Ovary (tissue), 3 donors: Measurements from ENCODE around the gene OR4Q3.
"Not testable (repeated sequence)": the region's sequence is repeated elsewhere in the genome, so short reads cannot be mapped to it uniquely, and the experiment has no call there.

Source experiments
- EP300 ChIP-seq: sonication (generic); formaldehyde crosslinking; IDR thresholded peaks from one replicate; pipeline ENCODE4 v1.6.1; 2017; ENCODE audit warnings: antibody characterized with exemption
- TF ChIP-seq, protein P1 (sequence below), 3 donors: fragments of 450-650 bp in 2 of 3; fragments of 200-600 bp in 1 of 3; IDR thresholded peaks; one replicate each; pipeline versions ENCODE4 v1.5.1 to v1.8.0; 2016 to 2022; ENCODE audit warnings: antibody characterized with exemption in 3 of 3, mild to moderate bottlenecking in 1 of 3
- donor health status: DM: no; HTN: no; CAD: no.

- not testable (repeated sequence) for TF ChIP-seq EP300
- TF ChIP-seq, protein P1, sequence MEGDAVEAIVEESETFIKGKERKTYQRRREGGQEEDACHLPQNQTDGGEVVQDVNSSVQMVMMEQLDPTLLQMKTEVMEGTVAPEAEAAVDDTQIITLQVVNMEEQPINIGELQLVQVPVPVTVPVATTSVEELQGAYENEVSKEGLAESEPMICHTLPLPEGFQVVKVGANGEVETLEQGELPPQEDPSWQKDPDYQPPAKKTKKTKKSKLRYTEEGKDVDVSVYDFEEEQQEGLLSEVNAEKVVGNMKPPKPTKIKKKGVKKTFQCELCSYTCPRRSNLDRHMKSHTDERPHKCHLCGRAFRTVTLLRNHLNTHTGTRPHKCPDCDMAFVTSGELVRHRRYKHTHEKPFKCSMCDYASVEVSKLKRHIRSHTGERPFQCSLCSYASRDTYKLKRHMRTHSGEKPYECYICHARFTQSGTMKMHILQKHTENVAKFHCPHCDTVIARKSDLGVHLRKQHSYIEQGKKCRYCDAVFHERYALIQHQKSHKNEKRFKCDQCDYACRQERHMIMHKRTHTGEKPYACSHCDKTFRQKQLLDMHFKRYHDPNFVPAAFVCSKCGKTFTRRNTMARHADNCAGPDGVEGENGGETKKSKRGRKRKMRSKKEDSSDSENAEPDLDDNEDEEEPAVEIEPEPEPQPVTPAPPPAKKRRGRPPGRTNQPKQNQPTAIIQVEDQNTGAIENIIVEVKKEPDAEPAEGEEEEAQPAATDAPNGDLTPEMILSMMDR (IDR thresholded peaks at IDR 0.05), result not testable (repeated sequence)
Measured at GRCh38 chr14:19752316-19752715, 8.9 kb downstream of the OR4Q3 start.
